CD4-positive, CD25-positive, alpha-beta regulatory T cell (primary cell): ENCODE measurements around the gene ZNF674. TPM values are rescaled to one million over a fixed set of nuclear protein-coding genes. Genes with fewer than 3 reads are reported as not detected.
"Not testable (repeated sequence)": the region's sequence is repeated elsewhere in the genome, so short reads cannot be mapped to it uniquely, and the experiment has no call there.

Source experiments
- ATAC-seq, 2 donors: fragments of 150-1000 bp; cut with Tn5 transposase; one replicate each; pipeline ENCODE4 v1.10.0; 2021; ENCODE audit warnings: low read depth in 2 of 2, moderate number of reproducible peaks in 2 of 2, moderate library complexity in 1 of 2
- DNase-seq, 3 donors: peaks; one replicate each; pipeline versions ENCODE4 v3.0.0 to v3.0.0-alpha.2; 2012 to 2022; ENCODE audit warnings: mixed read lengths in 1 of 3
- H3K27ac ChIP-seq: one replicate; pipeline ENCODE4 v1.7.0; 2013; ENCODE audit warnings: mild to moderate bottlenecking, low read length; ENCODE audit not compliant: insufficient read depth, poor library complexity, severe bottlenecking
- H3K27me3 ChIP-seq: one replicate; pipeline ENCODE4 v1.7.0; 2013; ENCODE audit warnings: low read length; ENCODE audit not compliant: control insufficient read depth, insufficient read depth
- H3K36me3 ChIP-seq: one replicate; pipeline ENCODE4 v1.7.0; 2013; ENCODE audit warnings: mild to moderate bottlenecking, low read length, moderate library complexity; ENCODE audit not compliant: control insufficient read depth, insufficient read depth
- H3K4me1 ChIP-seq: 2 replicates; pipeline ENCODE4 v1.7.0; 2013; ENCODE audit warnings: mild to moderate bottlenecking, low read length; ENCODE audit not compliant: insufficient read depth, control insufficient read depth, poor library complexity, severe bottlenecking
- H3K4me3 ChIP-seq: one replicate; pipeline ENCODE4 v1.7.0; 2013; ENCODE audit warnings: low read depth, mild to moderate bottlenecking, low read length, moderate library complexity
- H3K9me3 ChIP-seq, 2 experiments: 1 replicate in 1 of 2; 2 replicates in 1 of 2; pipeline ENCODE4 v1.7.0; 2013; ENCODE audit warnings: low read length in 2 of 2, mild to moderate bottlenecking in 1 of 2, moderate library complexity in 1 of 2; ENCODE audit not compliant: control insufficient read depth in 2 of 2
- H3K27ac Mint-ChIP-seq, 3 donors: one replicate each; pipeline ENCODE4 v1.8.0; 2020 to 2022; ENCODE audit warnings: mild to moderate bottlenecking in 3 of 3, mixed read lengths in 3 of 3, moderate library complexity in 2 of 3
- H3K27me3 Mint-ChIP-seq: one replicate; pipeline ENCODE4 v1.8.0; 2022; ENCODE audit warnings: mild to moderate bottlenecking, mixed read lengths
- H3K36me3 Mint-ChIP-seq: one replicate; pipeline ENCODE4 v1.8.0; 2020; ENCODE audit warnings: mixed read lengths
- H3K4me1 Mint-ChIP-seq, 4 donors: one replicate each; pipeline ENCODE4 v1.8.0; 2020 to 2022; ENCODE audit warnings: mixed read lengths in 4 of 4, mild to moderate bottlenecking in 1 of 4
- H3K4me3 Mint-ChIP-seq, 4 donors: one replicate each; pipeline ENCODE4 v1.8.0; 2020 to 2022; ENCODE audit warnings: mild to moderate bottlenecking in 4 of 4, mixed read lengths in 4 of 4, moderate library complexity in 3 of 4
- H3K9me3 Mint-ChIP-seq, 7 donors: one replicate each; pipeline ENCODE4 v1.8.0; 2020 to 2022; ENCODE audit warnings: mixed read lengths in 7 of 7, mild to moderate bottlenecking in 3 of 7, moderate library complexity in 2 of 7
- polyA plus RNA-seq, 4 donors: library from polyadenylated mRNA; unstranded; fragments of 300-500 nt; fragmentation: Illumina TruSeq; gene quantifications; one replicate each; pipeline ENCODE4 v1.2.3, GENCODE V29; 2021
- total RNA-seq: library from RNA; stranded (reverse); gene quantifications from one replicate; pipeline ENCODE4 v1.2.3, GENCODE V29; 2022

The ZNF674 gene
- total and polyA plus RNA-seq, 5 donors from 2014 or later, result 0.57 to 3.6 (median 2.4) TPM

GRCh38 chrX:46547857-46548256 lies 2.6 kb upstream of the ZNF674 start:
- Histone ChIP-seq H3K4me3 (no peak overlapping the region), H3K36me3 (no peaks in the 10 kb centered on the region), H3K27me3 (no peaks in the 10 kb centered on the region), H3K9me3 (no peaks in the 10 kb centered on the region), H3K4me1 (peaks cover 17% of the 10 kb centered on the region), H3K27ac (no peak overlapping the region)
- Mint-ChIP-seq H3K36me3 (no peaks in the 10 kb centered on the region), H3K9me3 (peaks cover 0 to 1% (median 0%) of the 10 kb centered on the region in 7 donors), H3K4me3 (no peak overlapping the region), H3K4me1 (peaks cover 5 to 45% (median 18%) of the 10 kb centered on the region in 4 donors), H3K27ac (no peak overlapping the region), H3K27me3 (peaks cover 4% of the 10 kb centered on the region)
- DNase-seq (no peak), ATAC-seq (no peak)

GRCh38 chrX:46544527-46544926 lies 694 bp downstream of the ZNF674 start:
- H3K4me3 ChIP-seq, result peak overlapping the region; percentile 83

GRCh38 chrX:46543441-46543840 lies 1.8 kb downstream of the ZNF674 start:
- no peaks in the 10 kb centered on the region for H3K27me3 ChIP-seq
- H3K9me3 ChIP-seq, result no peaks in the 10 kb centered on the region
- peaks cover 8% of the 10 kb centered on the region for H3K36me3 ChIP-seq
- no peak overlapping the region for H3K4me3 Mint-ChIP-seq
- ATAC-seq (no peak), DNase-seq (no peak)
- no peaks in the 10 kb centered on the region for H3K9me3 Mint-ChIP-seq
- no peak overlapping the region for H3K27ac ChIP-seq
- H3K4me1 ChIP-seq, result peaks cover 17% of the 10 kb centered on the region
- peak overlapping the region in 1 of 3 donors; percentile 52 for H3K27ac Mint-ChIP-seq
- no peak overlapping the region for H3K4me3 ChIP-seq
- peaks cover 4% of the 10 kb centered on the region for H3K27me3 Mint-ChIP-seq
- H3K36me3 Mint-ChIP-seq, result peaks cover 4% of the 10 kb centered on the region
- H3K4me1 Mint-ChIP-seq, result peaks cover 0 to 43% (median 15%) of the 10 kb centered on the region in 4 donors

More at GRCh38 chrX:46544527-46544926, 694 bp downstream of the ZNF674 start:
- H3K9me3 ChIP-seq, H3K36me3 ChIP-seq, DNase-seq, H3K9me3 Mint-ChIP-seq, H3K36me3 Mint-ChIP-seq, H3K27me3 ChIP-seq, H3K27me3 Mint-ChIP-seq, ATAC-seq: not testable (repeated sequence)
- H3K27ac Mint-ChIP-seq, result peak overlapping the region; percentile 94 to 99 (median 98)
- H3K27ac ChIP-seq, result peak overlapping the region; percentile 79
- peaks cover 17% of the 10 kb centered on the region for H3K4me1 ChIP-seq
- peak overlapping the region; percentile 91 to 98 (median 94) for H3K4me3 Mint-ChIP-seq
- peaks cover 0 to 48% (median 18%) of the 10 kb centered on the region in 4 donors for H3K4me1 Mint-ChIP-seq

GRCh38 chrX:46531442-46531841 lies 13.8 kb downstream of the ZNF674 start:
- no peaks in the 10 kb centered on the region for H3K27me3 Mint-ChIP-seq
- H3K4me1 ChIP-seq, result no peaks in the 10 kb centered on the region
- DNase-seq (no peak), ATAC-seq (no peak)
- H3K36me3 ChIP-seq, result no peaks in the 10 kb centered on the region
- H3K9me3 Mint-ChIP-seq, result no peaks in the 10 kb centered on the region
- no peaks in the 10 kb centered on the region for H3K4me1 Mint-ChIP-seq
- no peak overlapping the region for H3K27ac ChIP-seq
- no peak overlapping the region for H3K4me3 ChIP-seq
- no peaks in the 10 kb centered on the region for H3K27me3 ChIP-seq
- H3K27ac Mint-ChIP-seq, result no peak overlapping the region
- H3K36me3 Mint-ChIP-seq, result no peaks in the 10 kb centered on the region
- H3K9me3 ChIP-seq, result no peaks in the 10 kb centered on the region
- no peak overlapping the region for H3K4me3 Mint-ChIP-seq

- not testable (repeated sequence) for H3K27ac Mint-ChIP-seq, DNase-seq, H3K36me3 Mint-ChIP-seq, H3K27ac ChIP-seq, H3K27me3 Mint-ChIP-seq, H3K4me3 Mint-ChIP-seq, H3K9me3 Mint-ChIP-seq, H3K36me3 ChIP-seq, H3K9me3 ChIP-seq, H3K27me3 ChIP-seq, H3K4me1 ChIP-seq, ATAC-seq, H3K4me1 Mint-ChIP-seq, H3K4me3 ChIP-seq
Measured at GRCh38 chrX:46530404-46530908, 14.8 kb downstream of the ZNF674 start.

GRCh38 chrX:46529740-46530403 lies 15.3 kb downstream of the ZNF674 start:
- not testable (repeated sequence) for H3K27ac Mint-ChIP-seq, H3K4me3 ChIP-seq, H3K36me3 Mint-ChIP-seq, H3K4me1 Mint-ChIP-seq, H3K4me3 Mint-ChIP-seq, H3K4me1 ChIP-seq, H3K36me3 ChIP-seq, H3K27me3 ChIP-seq, H3K9me3 Mint-ChIP-seq, H3K27me3 Mint-ChIP-seq, H3K9me3 ChIP-seq, ATAC-seq, H3K27ac ChIP-seq, DNase-seq

- H3K4me3 Mint-ChIP-seq, H3K36me3 Mint-ChIP-seq, DNase-seq, H3K27ac Mint-ChIP-seq, H3K4me3 ChIP-seq, H3K9me3 ChIP-seq, H3K27me3 Mint-ChIP-seq, H3K4me1 Mint-ChIP-seq, H3K36me3 ChIP-seq, H3K9me3 Mint-ChIP-seq, H3K4me1 ChIP-seq, H3K27ac ChIP-seq, ATAC-seq, H3K27me3 ChIP-seq: not testable (repeated sequence)
Measured at GRCh38 chrX:46528640-46529039, 16.6 kb downstream of the ZNF674 start.

GRCh38 chrX:46506076-46506475 lies 39.1 kb downstream of the ZNF674 start:
- Mint-ChIP-seq H3K4me1 (peaks cover 0 to 2% (median 0%) of the 10 kb centered on the region in 4 donors), H3K4me3 (no peak overlapping the region), H3K9me3 (peaks cover 0 to 32% (median 4%) of the 10 kb centered on the region in 7 donors), H3K36me3 (peaks cover 18% of the 10 kb centered on the region), H3K27me3 (no peaks in the 10 kb centered on the region), H3K27ac (no peak overlapping the region)
- Histone ChIP-seq H3K4me3 (no peak overlapping the region), H3K9me3 (peaks cover 25 to 26% of the 10 kb centered on the region in 2 experiments), H3K4me1 (no peaks in the 10 kb centered on the region), H3K27ac (no peak overlapping the region), H3K36me3 (peaks cover 8% of the 10 kb centered on the region), H3K27me3 (no peaks in the 10 kb centered on the region)
- ATAC-seq (no peak), DNase-seq (no peak)
